Activated gamma-delta T cell (primary cell): ENCODE data around the gene LCNL1.
A peak's percentile ranks its signal among the peaks of the same experiment; 100 is the strongest.
"Not testable (repeated sequence)": the region's sequence is repeated elsewhere in the genome, so short reads cannot be mapped to it uniquely, and the experiment has no call there.

Experiments
- DNase-seq: peaks from one replicate; lab custom pipeline; 2025; lab: John Stamatoyannopoulos, UW

Gene LCNL1

DNA sequence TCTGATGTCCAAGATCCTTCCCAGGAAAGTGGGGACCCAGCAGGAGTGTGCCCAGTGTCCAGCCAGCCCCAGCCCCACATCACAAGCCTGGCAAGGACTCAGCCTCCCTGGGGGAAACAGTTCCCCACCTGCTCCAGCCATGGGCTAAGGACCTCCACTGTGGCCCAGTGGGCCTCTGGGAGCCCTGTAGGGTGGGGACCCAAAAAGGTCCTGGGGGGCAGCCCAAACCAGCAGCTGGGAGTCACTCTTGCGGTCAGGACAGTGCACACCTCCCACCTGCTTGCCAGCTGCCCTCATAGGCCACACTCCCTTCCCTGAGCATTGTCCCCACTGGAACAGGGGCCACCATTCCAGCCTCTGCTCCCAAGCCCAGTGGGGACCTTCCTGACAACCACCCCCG lies 43.6 kb downstream of the LCNL1 start:
- no peak for DNase-seq

DNA sequence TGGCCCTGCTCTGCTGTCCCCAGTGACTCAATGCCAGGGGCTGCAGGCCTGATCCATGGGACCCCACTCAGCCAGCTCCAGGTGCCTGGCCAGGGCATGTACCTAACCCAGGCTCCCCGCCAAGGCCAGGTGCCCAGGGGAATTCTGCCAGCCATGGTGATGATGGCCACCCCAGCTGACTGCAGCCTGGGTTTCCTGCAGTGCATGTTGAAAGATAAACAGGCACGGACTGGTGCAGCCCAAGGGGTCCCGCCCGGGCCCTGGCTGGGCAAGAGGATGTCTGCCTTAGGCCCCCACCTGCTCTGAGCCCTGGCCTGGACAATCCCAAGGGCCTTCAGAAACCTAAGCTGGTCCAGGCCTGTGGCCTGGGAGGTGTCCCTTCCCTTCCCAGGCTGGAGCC lies 44.0 kb downstream of the LCNL1 start:
- no peak for DNase-seq

DNA sequence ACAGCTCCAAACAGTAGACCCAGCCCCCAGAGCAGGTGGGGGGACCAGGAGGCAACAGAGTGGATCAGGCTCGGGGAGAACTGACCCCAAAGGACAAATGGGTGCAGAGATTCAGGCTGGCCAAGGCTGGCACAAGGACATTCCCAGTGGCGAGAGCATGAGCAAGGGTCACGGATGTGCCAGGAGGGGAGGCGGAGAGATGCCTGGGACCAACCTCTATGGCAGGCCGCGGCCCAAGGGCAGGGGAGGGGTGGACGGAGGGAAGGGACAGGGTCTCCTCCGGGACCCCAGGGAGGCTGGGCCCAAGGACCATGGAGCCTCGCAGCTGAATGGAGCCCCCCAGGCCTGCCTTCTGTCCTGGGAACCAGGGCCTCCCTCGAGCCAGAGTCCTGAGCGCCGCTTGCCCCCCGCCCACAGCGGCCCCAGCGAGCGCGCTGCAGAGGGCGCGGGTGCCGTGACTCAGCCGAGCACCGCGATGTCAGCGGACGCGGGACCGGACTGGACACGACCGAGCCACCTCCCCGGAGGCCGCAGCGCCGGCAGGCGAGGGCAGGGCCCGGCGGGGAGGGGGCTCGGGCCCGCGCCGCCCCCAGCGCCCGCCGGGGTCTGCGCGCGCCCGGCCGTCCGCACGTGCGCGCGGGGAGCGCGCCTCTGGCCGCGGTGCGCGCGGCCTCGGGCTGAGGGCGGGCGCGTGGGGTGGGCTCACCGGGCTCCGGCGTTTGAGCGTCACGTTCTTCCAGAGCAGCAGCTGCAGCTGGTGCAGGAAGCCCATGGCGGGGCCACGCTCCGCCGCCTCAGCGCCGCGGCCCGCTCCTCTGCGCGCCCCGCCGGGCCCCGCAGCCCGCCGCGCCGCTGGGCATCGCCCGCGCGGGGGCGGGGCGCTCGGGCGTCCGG lies 44.8 kb downstream of the LCNL1 start, which contains the start of gene ABCA2:
ABCA2 (minus strand) TSS at position 869 of the 894 bp plus-strand sequence; CDS start at position 772, 97 bp downstream.
- no peak for DNase-seq

DNA sequence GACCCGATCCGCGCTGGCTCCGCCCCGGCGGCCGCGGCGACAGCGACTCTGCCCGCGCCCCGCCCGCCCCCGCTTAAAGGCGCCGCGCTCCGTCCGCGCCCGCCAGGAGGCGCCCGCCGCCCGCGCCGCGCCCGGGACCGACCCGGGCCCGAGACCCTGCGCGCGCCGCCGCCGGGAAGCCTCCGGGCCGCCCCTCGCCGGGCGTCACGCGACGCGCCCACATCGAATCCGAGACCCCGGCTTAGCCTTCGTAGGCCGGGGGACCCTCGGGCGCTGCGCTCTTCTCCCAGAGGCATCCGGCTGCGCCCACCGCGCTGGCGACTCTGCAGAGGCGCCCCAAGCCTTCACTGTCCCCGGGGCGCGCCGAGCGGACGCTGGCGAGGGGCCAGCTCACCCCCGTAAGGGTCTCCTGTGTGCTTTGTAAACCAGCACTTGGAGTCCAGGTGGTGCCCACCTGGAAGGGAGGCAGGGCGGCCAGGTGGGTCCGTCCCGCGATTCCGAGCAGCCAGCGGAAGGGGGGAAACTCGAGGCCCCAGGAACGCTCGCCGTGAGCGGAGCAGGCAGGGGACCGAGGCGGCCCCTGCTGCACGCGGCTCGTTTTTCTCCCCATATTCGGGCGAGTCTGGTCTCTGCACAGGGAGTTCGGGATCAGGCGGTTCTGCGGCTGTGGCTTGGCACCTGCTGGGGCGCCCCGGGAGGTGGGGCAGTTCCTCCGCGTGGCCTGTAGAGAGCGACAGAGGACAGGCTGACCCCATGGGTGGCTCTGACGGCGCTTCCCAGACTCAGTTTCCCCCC lies 45.7 kb downstream of the LCNL1 start:
- peak; percentile 64 for DNase-seq

DNA sequence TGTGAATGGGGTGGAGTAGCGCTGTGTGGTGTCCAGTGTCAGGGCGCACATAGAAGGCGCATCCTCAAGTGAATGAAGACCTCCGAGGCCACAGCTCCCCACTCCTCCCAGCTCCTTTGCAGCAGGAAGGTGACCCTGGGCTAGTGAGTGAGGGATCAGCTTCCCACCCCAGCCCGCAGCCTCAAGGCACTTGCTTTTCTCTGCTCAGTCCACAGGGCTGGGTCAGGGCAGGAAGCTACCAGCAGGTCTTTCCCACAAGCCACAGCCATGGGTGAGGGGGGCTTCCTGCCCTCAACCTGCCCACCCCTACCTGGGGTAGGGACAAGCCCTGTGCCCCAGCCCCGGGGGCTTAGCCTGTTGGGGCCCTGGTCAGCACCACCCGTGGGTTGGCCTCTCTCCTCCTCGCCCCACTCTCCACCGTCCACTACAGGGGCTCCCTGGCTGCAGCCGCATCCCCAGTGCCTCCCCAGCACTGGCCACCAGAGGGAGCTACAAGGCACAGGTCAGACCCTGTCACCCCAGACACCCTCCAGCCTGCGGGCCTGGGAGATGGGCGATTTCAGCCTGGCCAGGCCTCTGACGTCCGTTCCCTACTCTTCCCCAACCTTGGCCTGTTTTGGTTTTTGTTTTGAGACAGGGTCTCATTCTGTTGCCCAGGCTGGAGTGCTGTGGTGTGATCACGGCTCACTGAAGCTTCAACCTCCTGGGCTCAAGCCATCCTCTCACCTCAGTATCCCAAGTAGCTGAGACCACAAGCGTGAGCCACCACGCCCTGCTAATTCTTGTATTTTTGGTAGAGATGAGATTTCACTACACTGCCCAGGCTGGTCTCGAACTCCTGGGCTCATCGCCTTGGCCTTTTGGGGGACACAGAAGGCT lies 46.5 kb downstream of the LCNL1 start:
- no peak for DNase-seq

DNA sequence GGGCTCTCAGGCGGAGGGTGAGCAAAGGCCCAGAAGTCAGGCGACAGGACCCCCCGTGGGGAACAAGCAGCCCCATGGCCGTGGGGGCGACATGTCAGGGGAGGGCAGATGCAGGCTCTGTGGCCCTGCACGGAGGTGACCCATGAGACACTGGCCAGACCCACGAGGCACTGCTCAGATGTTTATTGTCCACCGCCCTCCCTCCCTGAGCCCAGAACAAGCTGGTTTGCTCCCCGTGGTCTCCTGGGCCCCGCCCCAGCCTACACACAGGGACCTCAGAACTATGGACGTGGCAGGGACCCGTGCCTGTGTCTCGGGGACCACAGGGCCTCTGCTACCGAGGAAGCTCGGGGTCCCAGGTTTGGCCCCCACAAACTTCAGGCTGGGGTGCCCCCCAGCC lies 47.2 kb downstream of the LCNL1 start:
- no peak for DNase-seq

DNA sequence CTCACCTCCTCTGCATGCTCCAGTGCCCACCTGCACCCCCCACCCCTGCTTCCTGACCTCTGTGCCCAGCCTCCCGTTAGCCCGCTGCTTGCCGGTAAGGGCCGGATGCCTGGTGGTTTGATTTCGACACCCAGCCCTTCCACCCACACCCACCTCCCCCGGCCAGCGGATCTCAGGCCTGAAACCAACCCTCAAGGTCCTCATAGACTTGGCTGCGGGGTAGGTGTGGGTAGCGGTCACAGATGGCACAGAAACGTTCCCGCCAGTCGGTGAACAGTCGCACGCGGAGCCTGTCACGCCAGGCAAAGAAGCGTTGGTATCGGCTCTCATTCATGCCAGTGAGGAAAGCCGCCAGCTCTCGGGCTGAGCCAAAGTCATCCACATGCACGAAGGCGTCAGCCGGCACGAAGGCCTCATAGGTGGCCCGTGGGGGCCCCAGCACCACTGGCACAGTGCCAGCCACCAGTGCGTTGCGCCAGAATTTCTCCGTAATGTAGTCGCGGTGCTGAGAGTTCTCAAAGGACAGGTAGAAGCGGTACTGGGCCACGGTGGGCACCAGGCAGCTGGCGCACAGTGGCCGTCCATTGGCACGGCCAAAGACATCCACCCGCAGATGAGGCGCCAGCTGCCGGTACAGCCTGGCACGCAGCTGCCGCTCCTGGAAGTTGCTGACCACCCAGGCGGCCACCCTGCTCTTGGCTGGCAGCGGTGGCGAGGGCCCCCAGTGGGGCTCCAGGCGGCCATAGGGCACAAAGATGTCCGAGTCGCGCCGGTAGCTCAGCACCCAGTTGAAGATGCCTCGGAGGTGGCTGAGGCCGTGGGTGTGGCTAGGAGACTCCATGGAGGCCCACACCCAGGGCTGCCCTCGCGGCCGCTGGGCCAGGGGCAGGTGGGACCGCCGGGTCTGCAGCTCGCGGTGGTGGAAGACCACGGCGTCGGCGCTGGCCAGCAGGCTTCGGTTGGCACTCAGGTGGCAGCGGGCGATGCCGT lies 48.0 kb downstream of the LCNL1 start:
- no peak for DNase-seq

DNA sequence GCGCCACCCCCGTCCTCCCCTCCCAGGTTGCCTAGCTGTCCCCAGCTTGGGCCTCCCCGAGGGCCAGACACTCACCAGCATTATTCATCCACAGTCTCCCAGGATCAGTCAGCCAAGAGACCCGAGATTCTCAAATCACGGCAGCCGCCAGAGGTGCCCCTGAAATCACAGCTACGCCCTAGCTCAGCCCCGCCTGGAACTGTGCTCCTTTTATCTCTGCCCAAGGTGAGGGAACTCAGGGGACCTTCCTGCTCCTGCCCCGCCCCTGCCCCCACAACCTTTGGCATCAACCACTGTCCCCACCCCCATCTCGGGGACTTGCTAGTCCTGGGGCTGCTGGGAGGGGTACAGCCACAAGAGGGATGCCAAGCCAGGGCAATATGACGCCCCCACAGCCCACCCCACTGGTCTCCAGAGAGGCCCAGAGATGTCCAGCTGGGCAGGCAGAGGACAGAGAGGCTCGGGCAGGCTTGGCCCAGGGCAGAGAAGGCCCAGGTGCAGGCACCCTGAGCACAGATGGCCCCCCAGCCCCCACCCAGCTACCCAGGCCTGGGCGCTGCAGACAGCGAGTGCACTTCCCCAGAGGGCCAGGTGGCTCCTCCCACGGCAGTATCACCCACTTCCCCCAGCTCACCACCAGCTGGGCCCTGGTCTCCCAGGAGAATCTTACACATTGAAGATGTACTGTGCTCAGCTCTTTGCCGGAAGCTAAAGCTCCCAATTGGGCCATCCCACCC lies 49.3 kb downstream of the LCNL1 start, which contains the start of gene FUT7:
FUT7 (minus strand) TSS at position 185 of the 737 bp plus-strand sequence; CDS start at position 88, 97 bp downstream.
- no peak for DNase-seq

DNA sequence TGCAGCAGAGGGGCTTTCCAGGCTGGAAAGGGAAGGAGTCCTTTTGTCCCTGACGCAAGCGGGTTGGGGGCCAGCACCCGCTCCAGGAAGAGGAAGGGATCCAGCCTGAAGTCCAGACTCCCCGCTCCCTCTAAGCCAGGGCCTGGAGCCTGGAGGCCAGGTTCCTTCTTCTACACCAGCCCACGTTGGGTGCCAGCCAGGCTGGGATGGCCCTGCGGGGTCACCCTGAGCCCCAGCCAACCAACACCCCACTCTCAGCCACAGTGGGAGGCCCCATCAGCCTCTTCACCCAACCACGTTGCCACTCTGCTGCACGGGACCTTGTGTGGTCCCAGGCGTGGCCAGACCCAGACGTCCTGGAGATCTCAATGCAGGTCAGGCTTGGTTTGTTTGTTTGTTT lies 50.1 kb downstream of the LCNL1 start:
- DNase-seq, result no peak

DNA sequence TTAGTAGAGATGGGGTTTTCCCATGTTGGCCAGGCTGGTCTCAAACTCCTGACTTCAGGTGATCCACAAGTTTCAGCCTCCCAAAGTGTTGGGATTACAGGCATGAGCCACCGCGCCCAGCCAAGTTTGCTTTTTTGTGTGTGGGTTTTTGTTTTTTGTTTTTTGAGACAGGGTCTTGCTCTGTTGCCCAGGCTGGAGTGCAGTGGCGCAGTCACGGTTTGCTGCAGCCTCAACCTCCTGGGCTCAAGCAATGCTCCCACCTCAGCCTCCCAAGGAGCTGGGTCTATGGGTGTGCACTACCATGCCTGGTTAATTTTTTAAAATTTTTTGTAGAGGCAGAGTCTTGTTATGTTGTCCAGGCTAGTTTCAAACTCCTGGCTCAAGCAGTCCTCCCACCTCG lies 50.7 kb downstream of the LCNL1 start:
- not testable (repeated sequence) for DNase-seq

DNA sequence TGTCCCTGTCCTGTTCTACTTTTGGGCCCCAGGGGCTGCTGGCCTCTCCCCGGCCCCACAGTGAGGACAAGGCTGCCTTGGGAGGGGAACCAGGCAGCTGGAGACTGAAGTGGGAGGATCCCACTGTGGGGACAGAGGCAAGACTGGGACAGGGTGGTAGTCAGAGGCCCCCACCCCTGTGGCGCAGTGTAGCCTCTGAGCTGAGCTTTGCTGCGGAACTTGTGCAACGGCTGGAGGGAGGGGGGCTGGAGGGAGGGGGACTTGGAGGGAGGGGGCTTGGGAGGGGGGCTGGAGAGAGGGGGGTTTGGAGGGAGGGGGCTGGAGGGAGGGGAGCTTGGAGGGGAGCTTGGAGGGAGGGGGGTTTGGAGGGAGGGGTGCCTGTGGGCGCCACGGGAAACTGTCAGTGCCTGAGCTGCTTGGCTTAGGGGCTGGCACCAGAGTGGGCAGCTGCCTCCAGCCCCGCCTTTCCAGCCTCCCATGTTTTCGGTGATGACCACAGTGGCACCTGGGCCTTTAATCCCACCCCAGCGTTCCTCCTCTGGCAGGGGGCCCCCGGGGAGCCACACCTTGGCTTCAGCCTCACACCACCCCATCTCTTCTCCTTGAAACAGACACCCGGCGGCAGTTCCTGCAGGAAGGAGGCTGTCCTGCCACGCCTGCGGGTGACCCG lies 51.4 kb downstream of the LCNL1 start:
- DNase-seq, result no peak

DNA sequence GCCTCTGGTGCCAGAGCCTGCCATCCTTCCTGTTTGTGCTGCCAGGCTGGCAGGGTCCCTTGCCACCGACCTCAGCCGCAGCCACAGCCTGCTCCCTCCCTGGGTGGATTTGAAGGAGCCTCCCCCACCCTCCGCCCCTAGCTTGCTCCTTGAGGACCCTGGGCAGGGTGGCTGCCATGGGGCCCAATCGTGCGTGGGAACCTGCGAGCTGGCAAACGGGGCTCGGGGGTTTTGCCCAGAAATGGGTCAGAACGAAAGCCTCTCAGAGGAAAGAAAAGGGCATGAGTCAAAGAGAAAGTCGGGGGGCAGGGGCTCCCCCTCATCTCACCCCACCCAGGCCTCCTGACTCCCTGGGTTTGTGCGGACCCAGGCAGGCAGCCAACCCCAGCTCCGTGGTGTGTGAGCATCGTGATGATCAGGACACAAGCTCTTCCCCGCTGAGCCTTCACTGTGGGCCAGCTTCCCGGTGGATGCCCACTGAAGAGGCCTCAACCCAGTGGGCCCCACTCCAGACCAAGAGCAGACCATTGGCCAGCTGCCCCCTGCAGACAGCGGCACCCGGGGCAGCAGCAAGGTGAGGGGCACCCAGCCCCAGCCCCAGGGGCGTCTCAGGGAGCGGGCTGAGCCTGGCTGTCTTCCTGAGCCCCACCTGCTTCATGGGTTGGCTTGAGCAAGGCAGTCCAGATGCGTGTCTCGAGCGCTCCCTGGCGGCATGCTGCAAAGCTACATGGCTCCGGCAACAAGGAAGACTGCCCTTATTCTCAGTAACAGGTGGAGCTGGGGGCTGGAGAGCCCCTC lies 52.1 kb downstream of the LCNL1 start:
- peak; percentile 63 for DNase-seq
